Tibial artery (tissue), 4 donors: Measurements from ENCODE around the gene PCDHGA1.

Source experiments
- DNase-seq, 2 donors: peaks; one replicate each; pipeline ENCODE4 v3.0.0-alpha.2; 2019
- H3K27ac ChIP-seq, 2 donors: fragments of 200-600 bp; sonication (generic) in 1 of 2; 1 replicate in 1 of 2; 2 replicates in 1 of 2; pipeline ENCODE4 v1.5.1; 2018 to 2019; ENCODE audit warnings: mild to moderate bottlenecking in 1 of 2
- H3K27me3 ChIP-seq, 2 donors: fragments of 200-600 bp; sonication (generic) in 1 of 2; one replicate each; pipeline versions ENCODE4 v1.5.1 to v1.6.0; 2016 to 2019
- H3K36me3 ChIP-seq, 3 donors: fragments of 200-600 bp; sonication (generic) in 2 of 3; one replicate each; pipeline ENCODE4 v1.5.1; 2016 to 2019; ENCODE audit warnings: mild to moderate bottlenecking in 2 of 3
- H3K4me1 ChIP-seq, 4 donors: fragments of 200-600 bp; sonication (generic) in 2 of 4; 1 replicate in 3 of 4; 2 replicates in 1 of 4; pipeline ENCODE4 v1.5.1; 2016 to 2019
- H3K4me3 ChIP-seq, 2 donors: fragments of 200-600 bp; sonication (generic) in 1 of 2; 1 replicate in 1 of 2; 2 replicates in 1 of 2; pipeline ENCODE4 v1.5.1; 2018 to 2019; ENCODE audit warnings: mild to moderate bottlenecking in 2 of 2
- H3K9me3 ChIP-seq, 3 donors: fragments of 200-600 bp; sonication (generic) in 1 of 3; one replicate each; pipeline ENCODE4 v1.5.1; 2016 to 2019
- intact Hi-C: fragments of 100-400 bp; cut with DNase I; formaldehyde crosslinking; loops from one replicate; pipeline ENCODE4 v1.15.0; 2023; ENCODE audit warnings: low total_unique reads
- TF ChIP-seq, protein P1 (sequence below), 2 experiments: fragments of 200-600 bp in 1 of 2; fragments of 450-650 bp in 1 of 2; IDR thresholded peaks; one replicate each; pipeline ENCODE4 v1.5.1; 2017 to 2019; ENCODE audit warnings: antibody characterized with exemption in 2 of 2, mild to moderate bottlenecking in 1 of 2, moderate library complexity in 1 of 2

Gene PCDHGA1

DNA sequence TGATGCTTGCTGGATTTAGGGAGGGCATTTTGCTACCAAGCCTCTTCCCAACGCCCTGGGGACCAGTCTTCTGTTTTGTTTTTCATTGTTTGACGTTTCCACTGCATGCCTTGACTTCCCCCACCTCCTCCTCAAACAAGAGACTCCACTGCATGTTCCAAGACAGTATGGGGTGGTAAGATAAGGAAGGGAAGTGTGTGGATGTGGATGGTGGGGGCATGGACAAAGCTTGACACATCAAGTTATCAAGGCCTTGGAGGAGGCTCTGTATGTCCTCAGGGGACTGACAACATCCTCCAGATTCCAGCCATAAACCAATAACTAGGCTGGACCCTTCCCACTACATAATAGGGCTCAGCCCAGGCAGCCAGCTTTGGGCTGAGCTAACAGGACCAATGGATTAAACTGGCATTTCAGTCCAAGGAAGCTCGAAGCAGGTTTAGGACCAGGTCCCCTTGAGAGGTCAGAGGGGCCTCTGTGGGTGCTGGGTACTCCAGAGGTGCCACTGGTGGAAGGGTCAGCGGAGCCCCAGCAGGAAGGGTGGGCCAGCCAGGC lies 181.5 kb downstream of the PCDHGA1 start:
- H3K27me3 ChIP-seq: no peaks in the 10 kb centered on the region
- peak overlapping the region; percentile 91 to 95 for H3K27ac ChIP-seq
- H3K36me3 ChIP-seq: peaks cover 0 to 30% (median 12%) of the 10 kb centered on the region in 3 donors
- DNase-seq: no peak
- intact Hi-C loops: loop anchor here (5.0 to 10.0 kb wide), 3 partner anchors 35 to 1107 kb away; partner anchors contain the start of genes ANKHD1 and PCDHGC3
- peak overlapping the region in 1 of 2 donors; percentile 71 for H3K4me3 ChIP-seq
- TF ChIP-seq, protein P1, sequence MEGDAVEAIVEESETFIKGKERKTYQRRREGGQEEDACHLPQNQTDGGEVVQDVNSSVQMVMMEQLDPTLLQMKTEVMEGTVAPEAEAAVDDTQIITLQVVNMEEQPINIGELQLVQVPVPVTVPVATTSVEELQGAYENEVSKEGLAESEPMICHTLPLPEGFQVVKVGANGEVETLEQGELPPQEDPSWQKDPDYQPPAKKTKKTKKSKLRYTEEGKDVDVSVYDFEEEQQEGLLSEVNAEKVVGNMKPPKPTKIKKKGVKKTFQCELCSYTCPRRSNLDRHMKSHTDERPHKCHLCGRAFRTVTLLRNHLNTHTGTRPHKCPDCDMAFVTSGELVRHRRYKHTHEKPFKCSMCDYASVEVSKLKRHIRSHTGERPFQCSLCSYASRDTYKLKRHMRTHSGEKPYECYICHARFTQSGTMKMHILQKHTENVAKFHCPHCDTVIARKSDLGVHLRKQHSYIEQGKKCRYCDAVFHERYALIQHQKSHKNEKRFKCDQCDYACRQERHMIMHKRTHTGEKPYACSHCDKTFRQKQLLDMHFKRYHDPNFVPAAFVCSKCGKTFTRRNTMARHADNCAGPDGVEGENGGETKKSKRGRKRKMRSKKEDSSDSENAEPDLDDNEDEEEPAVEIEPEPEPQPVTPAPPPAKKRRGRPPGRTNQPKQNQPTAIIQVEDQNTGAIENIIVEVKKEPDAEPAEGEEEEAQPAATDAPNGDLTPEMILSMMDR (IDR thresholded peaks at IDR 0.05): no peak
- peaks cover 0 to 80% (median 61%) of the 10 kb centered on the region in 4 donors for H3K4me1 ChIP-seq
- no peaks in the 10 kb centered on the region for H3K9me3 ChIP-seq

DNA sequence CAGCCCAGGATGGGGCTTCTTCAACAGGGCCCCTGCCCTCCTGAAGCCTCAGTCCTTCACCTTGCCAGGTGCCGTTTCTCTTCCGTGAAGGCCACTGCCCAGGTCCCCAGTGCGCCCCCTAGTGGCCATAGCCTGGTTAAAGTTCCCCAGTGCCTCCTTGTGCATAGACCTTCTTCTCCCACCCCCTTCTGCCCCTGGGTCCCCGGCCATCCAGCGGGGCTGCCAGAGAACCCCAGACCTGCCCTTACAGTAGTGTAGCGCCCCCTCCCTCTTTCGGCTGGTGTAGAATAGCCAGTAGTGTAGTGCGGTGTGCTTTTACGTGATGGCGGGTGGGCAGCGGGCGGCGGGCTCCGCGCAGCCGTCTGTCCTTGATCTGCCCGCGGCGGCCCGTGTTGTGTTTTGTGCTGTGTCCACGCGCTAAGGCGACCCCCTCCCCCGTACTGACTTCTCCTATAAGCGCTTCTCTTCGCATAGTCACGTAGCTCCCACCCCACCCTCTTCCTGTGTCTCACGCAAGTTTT lies 182.1 kb downstream of the PCDHGA1 start:
- TF ChIP-seq, protein P1 (IDR thresholded peaks at IDR 0.05): peak; percentile 77 to 87
- Histone ChIP-seq H3K4me3 (peak overlapping the region; percentile 66 to 71), H3K27ac (peak overlapping the region; percentile 91 to 95), H3K4me1 (peaks cover 0 to 74% (median 56%) of the 10 kb centered on the region in 4 donors), H3K9me3 (no peaks in the 10 kb centered on the region), H3K36me3 (peaks cover 0 to 32% (median 12%) of the 10 kb centered on the region in 3 donors), H3K27me3 (no peaks in the 10 kb centered on the region)
- intact Hi-C loops: loop anchor here (5.0 to 10.0 kb wide), 3 partner anchors 35 to 1108 kb away; partner anchors contain the start of genes ANKHD1 and PCDHGC3
- peak; percentile 87 to 92 for DNase-seq

DNA sequence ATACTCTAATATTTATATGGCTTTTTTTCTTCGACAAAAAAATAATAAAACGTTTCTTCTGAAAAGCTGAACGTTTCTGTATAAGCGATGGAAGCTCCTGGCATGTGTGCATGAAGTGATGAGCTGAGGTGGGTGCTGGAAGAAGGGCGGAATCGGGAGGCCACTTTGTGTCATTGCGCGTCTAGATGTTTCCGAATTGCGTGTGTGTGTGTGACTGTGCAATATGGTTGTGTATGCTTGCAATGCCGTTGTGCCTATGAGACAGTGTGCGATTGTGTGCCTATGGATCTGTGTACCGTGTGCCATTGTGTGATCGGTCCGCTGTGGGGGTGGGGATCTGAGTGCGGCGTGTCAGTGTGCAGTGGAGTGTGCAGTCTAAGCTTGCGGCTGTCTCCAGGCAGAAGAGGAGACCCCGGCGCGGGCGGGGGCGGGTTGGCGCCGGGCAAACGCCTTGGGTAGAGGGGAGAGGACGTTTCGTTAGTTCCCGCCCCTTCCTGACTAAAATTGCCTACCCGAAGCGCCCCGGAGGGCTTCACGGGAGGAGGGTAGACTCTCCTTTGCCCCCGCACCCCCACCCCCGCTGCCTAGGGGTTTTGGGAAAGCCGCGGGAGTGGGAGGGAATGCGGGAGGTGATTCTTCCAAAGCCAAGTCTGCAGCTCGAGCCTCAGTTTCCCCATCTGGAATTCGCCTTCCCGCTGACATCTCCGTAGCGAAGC lies 182.8 kb downstream of the PCDHGA1 start:
- H3K9me3 ChIP-seq: no peaks in the 10 kb centered on the region
- intact Hi-C loops: loop anchor here (5.0 to 10.0 kb wide), 3 partner anchors 36 to 1108 kb away; partner anchors contain the start of genes ANKHD1 and PCDHGC3
- DNase-seq: peak; percentile 48 to 76
- H3K36me3 ChIP-seq: peaks cover 0 to 32% (median 12%) of the 10 kb centered on the region in 3 donors
- H3K27me3 ChIP-seq: no peaks in the 10 kb centered on the region
- H3K4me3 ChIP-seq: peak overlapping the region; percentile 66 to 71
- H3K4me1 ChIP-seq: peaks cover 0 to 68% (median 49%) of the 10 kb centered on the region in 4 donors
- TF ChIP-seq, protein P1 (IDR thresholded peaks at IDR 0.05): no peak
- H3K27ac ChIP-seq: peak overlapping the region; percentile 91 to 95

DNA sequence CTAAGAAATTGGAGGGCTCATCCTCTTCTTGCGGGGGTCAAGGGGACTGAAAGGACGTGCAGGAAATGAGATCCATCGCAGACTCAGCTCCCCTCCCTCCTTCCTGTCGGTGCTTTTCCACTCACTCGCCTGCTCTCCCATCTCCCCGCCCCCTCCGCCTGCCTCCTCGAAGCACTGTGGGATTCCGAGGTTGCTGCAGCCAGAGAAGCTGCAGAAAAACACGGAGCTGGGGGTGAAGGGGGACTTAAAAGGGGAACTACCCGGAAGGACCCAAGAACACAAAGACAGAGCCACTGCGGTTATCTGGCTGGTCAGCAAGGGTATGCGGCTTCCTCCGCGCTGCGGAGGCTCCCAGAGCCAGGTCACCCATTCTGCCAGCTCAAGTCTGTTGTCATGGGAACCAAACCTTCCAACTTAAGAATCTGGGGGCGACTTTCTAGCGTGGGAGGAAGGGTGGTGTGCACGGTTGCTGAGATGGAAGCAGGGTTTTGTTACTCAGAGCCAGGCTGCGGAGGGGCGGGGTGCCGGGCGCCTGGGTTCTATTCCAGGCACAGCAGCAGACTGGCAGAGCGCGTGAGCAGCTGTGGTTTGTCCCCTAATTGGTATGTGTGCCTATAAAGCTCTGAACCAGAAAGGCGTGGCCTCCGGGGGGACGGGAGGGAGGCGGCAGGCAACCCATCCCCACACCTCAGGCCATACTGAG lies 183.5 kb downstream of the PCDHGA1 start:
- intact Hi-C loops: loop anchor here (5.0 to 10.0 kb wide), 3 partner anchors 36 to 1109 kb away; partner anchors contain the start of genes ANKHD1 and PCDHGC3
- Histone ChIP-seq H3K9me3 (no peaks in the 10 kb centered on the region), H3K4me3 (peak overlapping the region; percentile 66 to 71), H3K4me1 (peaks cover 0 to 60% (median 43%) of the 10 kb centered on the region in 4 donors), H3K27me3 (no peaks in the 10 kb centered on the region), H3K27ac (peak overlapping the region; percentile 91 to 95), H3K36me3 (peaks cover 0 to 32% (median 12%) of the 10 kb centered on the region in 3 donors)
- peak; percentile 87 to 95 for DNase-seq
- TF ChIP-seq, protein P1 (IDR thresholded peaks at IDR 0.05): no peak
